ENCODE results near the gene TCERG1L.

Gene TCERG1L

DNA sequence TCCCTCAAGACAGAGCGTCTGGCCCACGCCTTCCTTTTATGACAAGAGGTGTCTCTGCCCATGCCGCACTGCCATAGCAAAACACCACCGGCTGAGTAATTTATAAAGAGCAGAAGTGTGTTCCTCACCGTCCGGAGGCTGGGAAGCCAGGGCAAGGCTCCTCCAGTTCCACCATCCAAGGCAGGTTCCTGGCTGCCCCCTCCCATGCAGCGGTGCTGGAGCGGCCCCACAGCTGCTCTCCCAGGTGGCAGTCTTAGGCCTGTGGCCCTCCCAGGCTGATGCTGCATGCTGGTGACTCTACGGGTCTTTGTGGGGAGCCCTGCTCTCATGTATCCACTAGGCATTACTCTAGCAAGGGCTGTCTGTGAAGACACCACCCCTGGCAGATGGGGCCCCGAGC is 113.1 kb downstream of the TCERG1L start:
- H3K27me3 ChIP-seq (replicated peaks; ENCODE audit: control insufficient read depth, insufficient read depth, low read length): no peaks in the 10 kb centered on the region
- no peak for DNase-seq (ENCODE audit: extremely low read depth, insufficient read length)
- no peak overlapping the region for H3K4me3 ChIP-seq (replicated peaks; ENCODE audit: low read depth, low read length)
- H3K36me3 ChIP-seq (ENCODE audit: control insufficient read depth, insufficient read depth, low read length): no peaks in the 10 kb centered on the region
- no peak for TF ChIP-seq CTCF (IDR thresholded peaks at IDR 0.05; ENCODE audit: insufficient read depth, low read length, poor library complexity, severe bottlenecking)

DNA sequence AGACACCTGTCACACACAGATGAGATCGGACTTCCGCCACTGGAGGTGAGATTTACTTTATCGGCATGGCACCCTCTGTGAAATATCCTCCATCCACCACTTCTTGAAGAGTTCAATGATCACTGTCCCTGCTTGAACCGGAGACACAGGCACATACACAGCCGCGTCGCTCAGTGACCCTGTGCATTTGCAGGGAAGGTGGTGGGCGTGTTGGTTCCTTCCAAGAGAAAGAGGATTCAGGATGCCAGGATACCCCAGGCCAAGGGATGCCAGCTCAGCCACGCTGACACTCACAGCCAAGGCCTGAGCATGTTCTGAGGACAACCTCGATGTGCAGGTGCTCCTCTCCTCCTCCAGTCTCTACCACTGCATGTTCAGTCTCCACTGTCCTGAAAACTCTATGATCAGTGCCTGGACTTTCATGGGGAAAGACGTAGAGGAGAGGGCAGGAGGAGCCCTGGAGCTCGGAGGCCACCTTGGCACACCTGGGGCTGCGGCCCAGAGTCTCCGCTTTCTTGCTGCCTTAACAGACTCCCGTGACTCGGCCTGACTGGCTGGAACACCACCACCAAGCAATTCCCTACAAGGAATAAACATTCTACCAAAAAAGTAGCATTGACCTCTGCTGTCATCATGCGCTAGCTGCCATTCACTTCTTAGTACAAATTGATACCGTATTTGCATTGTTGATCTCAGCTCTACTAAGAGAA is 115.2 kb downstream of the TCERG1L start:
- Histone ChIP-seq H3K27me3 (replicated peaks; ENCODE audit: control insufficient read depth, insufficient read depth, low read length) (no peaks in the 10 kb centered on the region), H3K36me3 (ENCODE audit: control insufficient read depth, insufficient read depth, low read length) (no peaks in the 10 kb centered on the region), H3K4me3 (replicated peaks; ENCODE audit: low read depth, low read length) (no peak overlapping the region)
- no peak for TF ChIP-seq CTCF (IDR thresholded peaks at IDR 0.05; ENCODE audit: insufficient read depth, low read length, poor library complexity, severe bottlenecking)
- no peak for DNase-seq (ENCODE audit: extremely low read depth, insufficient read length)

DNA sequence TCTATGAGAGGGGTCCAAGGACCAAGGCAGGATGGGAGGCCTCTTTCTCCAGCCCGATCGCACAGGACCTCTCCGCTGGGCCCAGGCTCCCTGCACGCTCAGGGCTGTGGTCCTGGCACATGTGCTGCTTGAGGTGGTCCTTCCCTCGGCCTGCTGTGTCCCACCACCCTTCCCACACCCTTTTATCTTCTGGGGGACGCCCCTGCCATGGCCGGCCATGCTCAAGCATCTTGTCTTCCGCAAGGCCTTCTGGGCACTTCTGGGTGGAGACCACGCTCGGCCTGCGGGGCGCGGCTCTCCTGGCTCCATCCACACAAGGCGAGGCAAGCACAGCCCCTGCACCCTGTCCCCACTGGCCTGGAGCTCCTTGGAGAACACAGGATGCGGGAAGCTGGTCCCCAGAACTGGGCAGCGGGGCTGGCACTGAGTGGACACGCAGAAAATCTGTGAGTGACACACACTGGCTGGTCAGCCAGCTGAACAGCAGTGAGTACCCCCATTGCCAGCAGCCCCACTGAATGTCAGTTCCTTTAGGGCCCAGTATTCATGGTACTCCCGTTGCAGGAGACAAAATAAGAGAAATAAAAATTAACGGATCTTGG is 115.9 kb downstream of the TCERG1L start:
- Histone ChIP-seq H3K4me3 (replicated peaks; ENCODE audit: low read depth, low read length) (no peak overlapping the region), H3K27me3 (replicated peaks; ENCODE audit: control insufficient read depth, insufficient read depth, low read length) (no peaks in the 10 kb centered on the region), H3K36me3 (ENCODE audit: control insufficient read depth, insufficient read depth, low read length) (no peaks in the 10 kb centered on the region)
- TF ChIP-seq CTCF (IDR thresholded peaks at IDR 0.05; ENCODE audit: insufficient read depth, low read length, poor library complexity, severe bottlenecking): no peak
- DNase-seq (ENCODE audit: extremely low read depth, insufficient read length): no peak

DNA sequence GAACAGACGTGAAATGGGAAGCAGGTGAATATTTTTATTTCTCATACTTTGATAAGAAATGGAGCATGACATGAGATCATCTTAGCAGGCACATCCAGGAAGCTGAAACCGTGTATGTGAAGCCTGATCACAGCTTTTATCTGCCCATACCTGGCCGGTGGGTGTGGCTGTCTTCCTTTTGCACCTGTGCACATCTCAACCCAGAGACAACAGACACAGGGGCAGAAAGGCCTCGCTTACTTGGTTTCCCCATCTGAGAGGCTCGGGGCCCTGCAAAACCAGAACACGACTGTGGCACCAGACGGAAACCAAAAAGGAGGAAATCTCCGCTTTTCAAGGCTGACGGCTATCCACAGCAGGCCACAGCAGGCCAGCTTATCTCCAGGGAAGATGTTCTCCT is 116.4 kb downstream of the TCERG1L start:
- TF ChIP-seq CTCF (IDR thresholded peaks at IDR 0.05; ENCODE audit: insufficient read depth, low read length, poor library complexity, severe bottlenecking): no peak

GRCh38 chr10:131193923-131194322 is 117.6 kb downstream of the TCERG1L start:
- TF ChIP-seq CTCF (IDR thresholded peaks at IDR 0.05; ENCODE audit: insufficient read depth, low read length, poor library complexity, severe bottlenecking): no peak
- DNase-seq (ENCODE audit: extremely low read depth, insufficient read length): no peak
- H3K36me3 ChIP-seq (ENCODE audit: control insufficient read depth, insufficient read depth, low read length): no peaks in the 10 kb centered on the region
- no peaks in the 10 kb centered on the region for H3K27me3 ChIP-seq (replicated peaks; ENCODE audit: control insufficient read depth, insufficient read depth, low read length)
- H3K4me3 ChIP-seq (replicated peaks; ENCODE audit: low read depth, low read length): no peak overlapping the region

More for the DNA sequence above, 116.4 kb downstream of the TCERG1L start:
- H3K27me3 ChIP-seq (replicated peaks; ENCODE audit: control insufficient read depth, insufficient read depth, low read length): no peaks in the 10 kb centered on the region
- DNase-seq (ENCODE audit: extremely low read depth, insufficient read length): no peak
- no peak overlapping the region for H3K4me3 ChIP-seq (replicated peaks; ENCODE audit: low read depth, low read length)
- no peaks in the 10 kb centered on the region for H3K36me3 ChIP-seq (ENCODE audit: control insufficient read depth, insufficient read depth, low read length)
